GM04504 (cell line): ENCODE data around the gene KCNH4.

Experiments used
- DNase-seq: peaks from one replicate; pipeline ENCODE4 v3.0.0-alpha.2; 2012; ENCODE audit warnings: low read depth

KCNH4 gene

GRCh38 chr17:42117397-42118125 is 63.4 kb downstream of the KCNH4 start:
- DNase-seq: no peak

DNA sequence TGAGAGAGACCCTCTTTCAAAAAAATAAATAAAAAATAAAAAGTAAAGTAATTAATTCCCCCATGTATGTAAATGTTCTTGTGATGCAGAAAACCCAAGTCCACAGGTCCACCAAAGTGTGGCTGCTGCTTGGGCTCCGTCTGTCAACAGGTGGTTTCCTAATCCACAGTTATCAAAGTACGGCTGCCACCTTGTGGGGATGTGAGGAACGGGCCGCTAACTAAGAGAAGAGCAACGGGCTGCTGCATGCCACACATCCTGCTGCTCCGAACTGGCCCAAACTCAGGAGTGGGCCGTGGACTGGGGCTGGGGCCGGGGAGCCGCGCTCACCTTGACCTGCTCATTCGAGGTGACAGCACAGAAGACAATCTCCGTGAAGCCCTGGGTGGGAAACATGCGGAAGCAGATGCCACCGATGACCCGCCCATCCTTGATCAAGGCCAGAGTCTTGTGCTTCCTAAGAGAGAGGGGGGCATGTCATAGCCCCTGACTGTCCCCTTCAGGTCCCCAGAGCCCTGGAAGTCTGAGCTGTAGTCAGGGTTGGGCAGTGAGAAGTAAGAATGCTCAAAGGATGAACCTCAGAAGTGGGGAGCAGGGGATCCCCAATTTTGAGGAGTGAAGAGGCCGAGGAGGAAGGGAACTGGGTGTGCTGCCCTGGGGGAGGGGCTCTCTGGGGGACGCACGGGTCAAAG is 64.1 kb downstream of the KCNH4 start:
- DNase-seq: peak; percentile 47

DNA sequence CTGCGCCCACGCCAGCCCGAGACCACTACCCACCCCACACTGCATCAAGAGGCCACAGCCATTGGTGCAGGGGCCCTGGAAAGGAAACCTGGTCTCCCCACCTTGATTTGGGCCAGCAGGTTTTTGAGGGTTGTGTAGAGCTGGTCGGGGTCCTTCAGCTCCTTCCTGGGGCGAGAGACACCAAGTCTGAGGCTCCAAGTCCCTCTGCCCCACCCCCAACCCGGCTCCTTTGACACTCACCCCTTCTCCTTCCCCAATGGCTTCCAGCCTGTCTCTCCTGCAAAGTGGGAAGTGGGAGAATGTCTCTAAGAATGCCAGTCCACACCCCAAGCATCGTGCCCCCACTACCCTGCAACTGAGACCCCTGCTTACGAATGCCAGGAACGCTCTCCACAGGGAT is 66.8 kb downstream of the KCNH4 start:
- DNase-seq: no peak

DNA sequence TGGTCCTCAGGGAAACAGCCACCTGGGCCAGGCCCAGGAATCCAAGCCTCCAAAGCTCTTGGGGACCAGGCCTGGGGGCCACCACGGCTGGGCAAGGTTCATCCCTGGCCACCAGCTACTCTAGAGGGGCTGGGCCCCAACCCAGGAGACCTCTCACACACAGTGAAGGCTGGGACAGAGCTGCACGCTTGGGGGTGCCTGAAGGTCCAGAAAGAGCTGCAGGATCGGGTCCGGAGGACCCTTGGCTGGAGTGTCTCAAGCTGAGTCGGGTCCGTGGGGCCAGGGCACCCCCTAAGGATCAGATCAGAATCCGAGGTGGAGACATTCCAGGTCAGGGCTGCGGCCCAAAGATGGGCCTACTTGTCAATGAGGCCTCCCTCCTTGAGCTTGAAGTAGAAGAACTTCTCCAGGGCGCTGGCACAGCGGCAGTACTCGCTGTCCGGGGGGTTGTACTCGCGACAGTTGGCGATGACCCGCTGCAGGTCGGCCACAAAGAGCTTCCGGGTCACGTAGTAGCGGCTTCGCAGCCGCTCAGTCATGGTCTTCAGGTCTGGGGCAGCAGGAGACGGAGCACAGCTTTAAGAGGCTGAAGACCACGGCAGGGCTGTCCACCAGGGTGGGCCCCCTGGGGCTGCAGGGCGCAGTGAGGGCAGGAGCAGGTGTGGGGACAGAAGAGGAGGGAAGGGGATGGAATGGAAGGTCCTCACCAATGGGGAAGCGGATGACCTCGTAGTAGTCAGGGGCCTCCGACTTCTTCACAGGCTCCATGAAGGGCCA is 67.5 kb downstream of the KCNH4 start:
- no peak for DNase-seq

GRCh38 chr17:42112552-42113176 is 68.3 kb downstream of the KCNH4 start, which contains the start of gene DHX58:
Gene DHX58 (minus strand): TSS chr17:42112714. CDS start chr17:42111892, 822 bp downstream.
- peak; percentile 65 for DNase-seq

DNA sequence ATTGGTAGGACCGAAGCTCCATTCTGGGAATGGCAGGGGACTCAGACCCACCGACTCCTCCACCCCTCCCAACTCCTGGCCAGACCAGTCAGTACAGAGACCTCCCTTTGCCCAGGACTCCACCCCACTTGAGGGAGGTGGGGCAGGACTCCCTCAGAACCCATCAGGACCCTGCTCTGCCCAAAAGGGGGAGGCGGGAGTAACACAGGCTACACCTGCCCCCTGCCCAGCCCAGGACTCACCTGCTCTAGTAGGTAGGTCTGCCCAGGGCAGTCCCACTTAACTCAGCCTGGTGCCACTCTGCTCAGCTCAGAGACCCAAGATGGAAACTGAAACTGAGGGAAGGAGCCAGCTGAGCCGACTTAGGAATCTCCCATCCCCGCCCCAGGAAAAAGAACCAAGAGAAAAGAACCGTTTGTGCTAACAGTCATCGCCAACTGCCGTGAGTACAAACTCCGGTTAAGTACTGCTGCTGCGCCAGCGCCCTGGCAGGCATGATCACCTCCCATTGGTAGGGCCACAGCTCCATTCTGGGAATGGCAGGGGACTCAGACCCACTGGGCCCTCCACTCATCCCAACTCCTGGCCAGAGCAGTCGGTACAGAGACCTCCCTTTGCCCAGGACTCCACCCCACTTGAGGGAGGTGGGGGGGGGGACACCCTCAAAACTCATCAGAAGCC is 68.9 kb downstream of the KCNH4 start:
- DNase-seq: peak; percentile 38

DNA sequence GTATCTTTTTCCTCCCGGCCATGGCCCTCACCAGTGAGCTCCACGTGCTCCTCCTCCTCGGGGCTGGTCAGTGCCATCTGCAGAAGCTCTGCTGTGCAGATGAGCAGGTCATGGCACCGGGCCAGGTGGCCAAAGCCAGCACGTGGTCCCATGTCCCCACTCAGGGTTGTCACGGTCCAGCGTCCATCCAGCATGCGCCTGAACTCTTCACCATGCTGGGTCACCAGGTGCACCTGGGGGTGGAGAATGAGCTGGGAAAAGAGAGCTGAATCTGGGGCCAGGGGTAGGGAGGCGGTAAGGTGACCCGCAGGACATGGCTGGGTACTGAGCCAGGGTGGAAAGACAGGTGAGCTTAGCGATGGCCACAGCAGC is 69.7 kb downstream of the KCNH4 start:
- no peak for DNase-seq

GRCh38 chr17:42110301-42111264 is 70.4 kb downstream of the KCNH4 start:
- DNase-seq: no peak

DNA sequence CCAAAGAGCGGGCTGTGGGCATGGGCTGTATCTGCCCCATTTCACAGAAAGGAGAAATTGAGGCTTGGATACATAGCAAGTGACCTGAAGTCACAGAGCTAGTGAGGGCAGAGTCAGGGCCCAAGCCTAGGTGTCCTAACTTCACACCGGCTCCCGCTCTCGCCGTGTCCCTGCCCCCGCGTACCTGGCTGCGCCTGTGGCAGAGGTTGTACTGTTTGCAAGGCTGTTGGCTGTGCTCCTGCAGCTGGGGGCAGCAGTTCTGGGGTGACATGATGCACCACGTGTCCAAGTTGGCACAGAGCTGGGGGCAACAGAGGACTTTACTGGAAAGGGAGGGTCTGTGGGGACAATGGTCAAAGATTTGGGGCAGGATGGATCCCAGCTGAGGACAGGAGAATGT is 71.9 kb downstream of the KCNH4 start:
- DNase-seq: no peak

DNA sequence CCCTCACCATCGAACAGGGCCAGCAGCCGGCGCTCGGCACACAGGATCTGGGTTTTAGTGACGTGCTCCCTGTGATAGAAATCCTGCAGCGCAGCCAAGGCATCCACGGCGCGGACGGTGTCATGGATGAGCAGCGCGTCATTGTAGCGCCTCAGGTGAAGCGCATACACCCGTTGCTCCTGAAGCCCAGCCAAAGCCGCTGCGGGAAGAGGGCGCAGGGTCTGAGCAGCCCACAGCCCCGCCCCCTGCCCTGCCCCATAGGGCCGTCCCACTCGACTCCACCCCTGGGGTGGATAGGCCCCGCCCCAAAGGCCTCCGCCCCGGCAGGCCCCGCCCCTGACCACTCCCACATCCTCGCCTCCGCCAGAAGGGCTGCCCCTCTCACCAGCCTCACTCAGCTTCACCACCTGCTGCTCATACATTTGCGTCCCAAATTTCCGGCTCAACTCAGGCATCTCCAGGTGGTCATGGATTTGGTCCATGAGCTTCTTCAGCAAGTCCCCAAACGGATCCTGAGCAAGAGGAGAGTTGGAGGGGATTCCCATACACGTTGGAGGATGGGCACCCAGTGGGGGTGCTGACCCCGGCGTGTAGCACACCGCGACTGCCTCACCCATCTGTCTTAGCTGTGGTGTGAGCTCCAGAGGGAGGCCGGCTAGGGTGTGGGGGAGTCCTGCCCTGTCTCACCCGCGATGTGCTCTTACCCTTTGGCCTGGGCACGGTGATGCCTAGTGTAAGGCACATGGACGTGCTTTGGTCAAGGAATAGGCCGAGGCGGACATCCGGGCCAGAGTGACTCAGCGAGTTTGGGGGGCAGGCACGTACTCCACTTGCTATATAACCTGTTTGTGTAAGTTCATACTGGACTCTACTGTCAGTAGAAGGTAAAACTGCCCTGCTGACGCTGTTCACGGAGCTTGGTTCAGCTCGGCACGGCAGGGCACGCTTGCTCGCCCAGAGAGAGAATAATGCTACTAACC is 73.1 kb downstream of the KCNH4 start:
- DNase-seq: no peak

GRCh38 chr17:42107124-42107523 is 73.8 kb downstream of the KCNH4 start:
- no peak for DNase-seq
